LHCN-M2 (cell line): ENCODE data around the gene CCDC85C. TPM values are rescaled to one million over a fixed set of nuclear protein-coding genes. Genes with fewer than 3 reads are reported as not detected.

Experiments
- DNase-seq: peaks from one replicate; pipeline ENCODE4 v3.0.0-alpha.2; 2012; ENCODE audit warnings: low read depth
- total RNA-seq: library from RNA; depleted of rRNA; stranded (reverse); fragments of >200 nt; gene quantifications from 2 replicates; pipeline ENCODE4 v1.2.3, GENCODE V29; 2014

The CCDC85C gene
- total RNA-seq, 1 experiment from 2014 or later, result 1.9 TPM

GRCh38 chr14:99606359-99606758, 2.4 kb upstream of the CCDC85C start:
- no peak for DNase-seq

- peak; percentile 71 for DNase-seq
These were observed 1.4 kb upstream of the CCDC85C start for GRCh38 chr14:99605299-99605961.

DNA sequence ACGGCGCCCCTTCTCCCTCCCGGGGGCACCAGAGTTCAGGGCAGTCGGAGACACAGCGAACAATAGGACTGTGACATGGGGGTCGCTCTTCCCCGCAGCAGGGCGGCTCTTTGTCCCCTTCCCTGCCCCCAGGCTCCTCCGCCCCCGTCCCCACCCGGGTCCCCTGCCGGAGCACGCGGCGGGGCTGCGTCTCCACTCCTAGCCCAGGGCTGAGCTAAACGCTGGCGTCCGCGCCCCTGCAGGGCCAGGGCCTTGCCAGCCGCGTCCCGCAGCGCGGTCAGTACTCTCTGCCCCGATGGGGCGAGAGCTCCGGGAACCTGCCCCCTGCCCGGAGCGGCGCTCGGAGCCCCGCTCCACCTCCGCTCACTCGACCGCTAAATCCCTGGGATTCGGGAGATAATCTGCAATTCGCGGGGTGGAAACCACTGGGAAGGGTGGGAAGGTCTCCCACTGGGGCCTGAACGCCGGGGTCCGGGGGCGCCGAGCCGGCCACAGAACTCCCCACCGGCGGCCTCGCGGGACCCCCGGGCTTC, 825 bp upstream of the CCDC85C start:
- peak; percentile 24 for DNase-seq

DNA sequence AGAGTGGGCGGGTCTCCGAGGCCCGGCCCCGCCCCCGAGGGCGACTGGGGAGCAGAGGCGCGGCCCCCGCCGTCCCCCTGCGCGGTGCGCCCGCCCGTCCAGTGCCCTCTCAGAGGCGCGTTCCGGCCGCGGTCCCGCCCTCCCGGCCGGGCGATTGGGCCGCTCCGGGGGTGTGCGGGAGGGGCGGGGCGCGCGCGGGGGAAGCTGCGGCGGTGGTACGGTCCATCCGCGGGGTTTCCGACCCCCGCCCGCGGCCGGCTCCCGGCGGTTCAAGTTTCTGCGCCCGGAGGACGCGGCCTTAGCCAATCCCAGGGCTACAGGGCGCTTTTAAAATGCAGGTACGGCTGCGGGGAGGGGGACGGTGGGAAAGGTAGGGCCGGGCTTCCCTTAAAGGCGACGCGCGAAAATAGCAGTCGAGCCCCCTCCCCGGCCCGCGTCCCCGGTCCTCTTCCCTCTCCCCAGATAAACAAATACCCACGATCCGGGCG, 315 bp upstream of the CCDC85C start:
- DNase-seq, result peak; percentile 88

- no peak for DNase-seq
These were observed 1.1 kb downstream of the CCDC85C start for GRCh38 chr14:99602788-99603415.

GRCh38 chr14:99602054-99602787, 1.8 kb downstream of the CCDC85C start:
- DNase-seq, result no peak

DNA sequence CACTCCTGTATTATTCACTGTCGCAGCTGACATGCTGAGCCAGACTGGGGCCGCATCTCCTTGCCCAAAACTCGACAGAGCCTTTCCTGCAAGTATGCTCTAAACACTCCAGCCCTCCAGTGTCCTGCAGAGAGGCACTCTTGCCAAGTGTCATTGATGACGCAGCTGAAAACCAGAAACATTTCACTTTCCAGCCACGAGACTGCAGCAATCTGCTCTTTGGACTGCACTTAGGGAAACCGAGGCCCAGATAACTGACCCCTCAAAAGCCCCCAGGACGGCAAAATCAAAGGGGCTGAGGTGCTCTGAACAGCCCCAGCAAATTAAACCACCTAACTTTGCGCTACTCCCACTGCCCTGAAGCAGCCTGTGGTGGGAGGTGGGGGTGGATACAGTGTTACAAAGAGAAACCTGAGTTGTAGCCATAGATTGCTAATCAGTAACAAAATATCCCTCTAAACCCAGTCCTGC, 2.6 kb downstream of the CCDC85C start:
- no peak for DNase-seq

DNA sequence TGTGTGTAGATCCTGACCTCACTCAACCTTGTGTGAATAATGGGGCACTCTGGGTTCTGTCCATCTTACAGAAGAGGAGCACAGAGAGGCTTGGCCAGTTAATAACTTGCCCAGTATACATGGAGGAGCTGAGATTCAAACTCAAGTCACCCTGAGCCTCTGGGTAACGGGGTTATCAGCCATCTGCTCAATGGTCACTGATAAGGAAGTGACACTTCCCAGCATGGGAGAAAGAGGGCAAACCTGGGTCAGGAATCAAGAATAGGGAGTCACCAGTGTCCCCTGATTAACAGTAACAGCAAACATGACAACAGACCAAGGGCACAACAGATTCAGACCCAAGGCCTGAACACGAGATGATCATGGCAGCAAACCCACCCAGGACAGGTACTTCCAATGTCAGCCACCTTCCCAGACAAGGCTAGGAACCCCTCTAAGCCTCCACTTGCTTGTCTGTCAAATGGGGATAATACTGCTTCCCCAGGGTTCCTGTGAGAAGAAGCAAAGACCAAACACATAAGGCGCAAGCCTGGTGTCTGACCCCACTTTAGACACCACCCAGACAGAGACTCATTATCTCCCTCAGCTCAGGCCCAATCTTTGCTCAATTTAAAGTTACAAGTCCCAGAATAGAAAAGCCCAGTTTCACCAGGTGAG, 3.6 kb downstream of the CCDC85C start:
- no peak for DNase-seq

- DNase-seq, result no peak
These were observed 4.6 kb downstream of the CCDC85C start for GRCh38 chr14:99599393-99599792.

DNA sequence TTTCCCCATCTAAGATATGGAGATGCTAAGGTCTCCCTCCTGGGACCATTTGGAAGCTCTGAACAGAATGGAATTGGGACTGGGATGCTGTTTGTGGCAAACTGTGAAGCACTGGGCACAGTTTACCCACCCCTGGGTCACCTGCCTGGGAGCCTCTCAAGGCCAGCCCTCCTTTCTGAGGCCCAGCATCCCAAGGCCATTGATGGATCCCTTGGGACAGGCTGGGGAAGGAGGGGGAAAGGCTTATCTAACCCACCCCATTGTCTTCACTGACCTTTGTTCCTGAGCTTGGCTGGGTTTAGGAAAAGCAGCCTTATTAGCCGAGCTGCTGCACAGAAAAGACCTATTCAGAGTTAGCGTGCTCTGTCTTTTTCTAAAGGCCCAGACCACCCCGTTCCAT, 5.2 kb downstream of the CCDC85C start:
- no peak for DNase-seq

- DNase-seq, result no peak
These were observed 6.0 kb downstream of the CCDC85C start for GRCh38 chr14:99597911-99598600.

GRCh38 chr14:99596772-99597171, 7.2 kb downstream of the CCDC85C start:
- DNase-seq, result no peak

DNA sequence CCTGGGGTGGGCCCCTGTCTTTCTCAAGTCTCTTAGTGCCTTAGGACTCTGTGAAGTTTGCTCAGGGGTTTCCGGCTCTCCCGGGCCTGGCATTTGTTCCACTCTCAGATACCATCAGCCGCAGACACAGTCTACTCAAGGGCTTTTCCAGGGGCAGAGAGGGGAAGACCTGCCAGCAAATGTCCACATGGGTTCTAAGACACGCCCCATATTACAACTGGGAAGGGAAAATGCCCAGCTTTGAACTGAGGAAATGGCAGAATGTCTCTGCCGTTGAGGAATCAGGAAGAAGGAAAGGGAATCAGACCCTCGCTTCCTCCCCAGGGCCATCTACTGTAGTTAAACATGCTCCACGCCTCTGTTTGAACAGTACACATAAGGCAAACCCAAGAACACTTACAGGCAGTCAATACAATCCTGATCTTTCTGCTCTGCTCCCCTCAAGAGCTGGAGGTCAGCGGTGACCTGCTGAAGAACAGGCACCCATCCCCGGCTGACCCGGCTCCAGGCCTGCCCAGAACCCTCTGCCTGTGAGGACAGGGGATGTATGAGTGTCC, 7.9 kb downstream of the CCDC85C start:
- DNase-seq, result no peak

GRCh38 chr14:99595524-99595923, 8.5 kb downstream of the CCDC85C start:
- no peak for DNase-seq

GRCh38 chr14:99595034-99595433, 9.0 kb downstream of the CCDC85C start:
- no peak for DNase-seq

DNA sequence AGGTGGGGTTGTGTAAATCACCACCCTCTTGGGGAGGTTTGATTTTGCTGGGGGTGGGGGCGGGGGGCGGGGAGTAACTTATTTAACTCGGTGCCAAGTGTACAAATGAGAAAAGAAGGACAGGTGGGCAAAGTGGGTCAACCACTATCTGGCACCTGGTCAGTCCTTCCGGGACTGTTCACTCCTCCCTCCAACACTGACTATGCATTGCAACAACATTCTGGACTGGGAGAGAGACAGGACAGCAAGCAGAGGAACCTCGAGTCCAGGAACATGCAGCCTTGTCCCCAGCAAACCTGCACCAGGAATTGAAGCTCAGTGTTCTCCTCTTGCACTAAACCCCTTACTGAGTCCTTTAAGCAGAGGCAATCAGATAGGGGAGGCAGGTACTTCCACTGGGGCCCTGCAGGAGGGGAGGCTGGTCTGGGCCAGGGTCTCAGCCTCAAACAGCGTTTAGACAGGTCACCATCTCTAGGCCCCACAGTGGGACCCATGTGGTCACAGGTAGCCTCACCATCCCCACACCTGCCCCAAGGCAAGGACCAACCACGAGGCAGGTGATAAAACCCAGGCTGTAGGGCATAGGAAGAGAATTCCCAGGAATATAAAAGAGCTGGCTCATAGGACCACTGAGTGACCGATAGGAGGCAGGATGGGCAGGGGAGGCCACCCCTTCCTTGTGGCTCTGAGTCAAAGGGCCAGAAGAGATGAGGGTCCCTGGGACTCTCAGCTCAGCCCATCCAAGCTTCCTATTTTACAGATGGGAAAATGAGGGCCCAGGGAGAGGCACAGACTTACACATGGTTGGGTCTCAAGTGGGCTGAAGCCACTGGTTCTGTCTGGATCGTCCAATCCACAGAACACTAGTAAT, 9.8 kb downstream of the CCDC85C start:
- DNase-seq, result no peak

DNA sequence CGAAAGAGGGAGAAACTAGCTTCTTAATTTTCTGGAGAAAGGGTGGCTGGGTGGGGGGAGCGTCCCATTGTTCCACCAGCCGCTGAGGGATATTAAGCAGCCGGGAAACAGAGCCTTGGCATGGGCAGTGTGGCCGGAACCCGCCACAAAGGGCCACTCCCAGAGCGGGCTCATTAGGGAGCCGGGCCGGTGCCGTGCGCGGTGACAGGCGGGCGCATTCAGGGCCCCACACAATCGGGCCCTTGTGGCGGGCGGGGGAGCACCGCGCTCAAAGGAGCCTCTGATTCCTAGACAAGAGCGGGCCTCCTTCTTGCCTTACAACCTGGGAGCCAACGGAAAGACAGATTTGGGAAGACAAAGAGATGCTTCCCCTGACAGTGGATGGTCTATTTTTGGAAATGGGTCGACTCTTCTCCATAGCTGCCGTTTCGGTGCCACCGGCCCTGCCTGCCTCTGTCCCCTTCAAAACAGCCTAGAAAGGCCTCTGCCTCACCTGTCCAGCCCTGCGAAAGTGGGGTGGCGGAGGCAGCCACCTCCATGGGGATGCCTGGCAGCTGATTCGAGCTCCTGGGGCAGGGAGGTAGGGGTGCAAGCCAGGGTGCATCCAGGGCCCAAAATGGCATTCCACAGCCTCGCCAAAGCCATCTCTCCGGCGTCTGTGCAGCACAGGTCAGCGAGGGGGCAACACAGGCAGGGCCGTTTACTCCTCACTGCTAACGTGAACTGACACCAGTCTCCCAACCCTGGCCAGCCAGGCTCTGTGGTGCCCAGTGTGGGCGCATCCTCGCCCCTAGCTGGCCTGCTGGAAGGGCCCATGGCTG, 10.9 kb downstream of the CCDC85C start:
- no peak for DNase-seq

GRCh38 chr14:99592394-99592793, 11.6 kb downstream of the CCDC85C start:
- DNase-seq, result no peak
